Suppressor macrophage (primary cell): Measurements from ENCODE around the gene LRRK1.
A peak's percentile ranks its signal among the peaks of the same experiment; 100 is the strongest.

Source experiments
- DNase-seq, 4 experiments: peaks; one replicate each; pipeline ENCODE4 v3.0.0-alpha.2; 2020 to 2022

Gene LRRK1

GRCh38 chr15:101004986-101005747 lies 86.0 kb downstream of the LRRK1 start:
- no peak for DNase-seq

- DNase-seq = peak; percentile 90 to 95 (median 92)
Observed at GRCh38 chr15:101006931-101007691, 88.0 kb downstream of the LRRK1 start.

GRCh38 chr15:101008158-101009139 lies 89.3 kb downstream of the LRRK1 start:
- DNase-seq = peak; percentile 84 to 93 (median 90)

- no peak for DNase-seq
Observed at GRCh38 chr15:101009176-101009575, 90.0 kb downstream of the LRRK1 start.

GRCh38 chr15:101010781-101011180 lies 91.6 kb downstream of the LRRK1 start:
- no peak for DNase-seq

- no peak for DNase-seq
Observed at GRCh38 chr15:101012326-101013200, 93.4 kb downstream of the LRRK1 start.

- DNase-seq = no peak
Observed at GRCh38 chr15:101013201-101013550, 94.0 kb downstream of the LRRK1 start.

GRCh38 chr15:101013769-101014675 lies 94.9 kb downstream of the LRRK1 start:
- DNase-seq = no peak

- DNase-seq = peak; percentile 65 to 84 (median 73)
Observed at GRCh38 chr15:101014921-101015841, 96.0 kb downstream of the LRRK1 start.

- no peak for DNase-seq
Observed at GRCh38 chr15:101016581-101016980, 97.4 kb downstream of the LRRK1 start.

- DNase-seq = no peak
Observed at GRCh38 chr15:101017093-101017754, 98.1 kb downstream of the LRRK1 start.

- peak; percentile 26 to 86 (median 62) for DNase-seq
Observed at GRCh38 chr15:101018016-101018415, 98.9 kb downstream of the LRRK1 start.

- no peak for DNase-seq
Observed at GRCh38 chr15:101018450-101018849, 99.3 kb downstream of the LRRK1 start.

GRCh38 chr15:101019366-101019896 lies 100.3 kb downstream of the LRRK1 start:
- no peak for DNase-seq

GRCh38 chr15:101020451-101020850 lies 101.3 kb downstream of the LRRK1 start:
- no peak for DNase-seq

GRCh38 chr15:101020945-101021344 lies 101.8 kb downstream of the LRRK1 start:
- DNase-seq = no peak

GRCh38 chr15:101022306-101022705 lies 103.1 kb downstream of the LRRK1 start:
- DNase-seq = no peak

GRCh38 chr15:101022876-101023275 lies 103.7 kb downstream of the LRRK1 start:
- DNase-seq = no peak
